Fibroblast of mammary gland (primary cell): ENCODE data around the gene ZNF439.
"Not testable (repeated sequence)": the region's sequence is repeated elsewhere in the genome, so short reads cannot be mapped to it uniquely, and the experiment has no call there.

Experiments used
- DNase-seq: peaks from one replicate; pipeline ENCODE4 v3.0.0-alpha.2; 2010; ENCODE audit warnings: low read depth
- H3K4me3 ChIP-seq: 2 replicates; pipeline ENCODE4 v1.5.1; 2011; ENCODE audit warnings: low read depth, mild to moderate bottlenecking, low read length, moderate library complexity; ENCODE audit not compliant: control insufficient read depth
- TF ChIP-seq, protein P1 (sequence below): conservative IDR thresholded peaks from 2 replicates; pipeline ENCODE4 v1.5.1; 2011; ENCODE audit warnings: low read depth, low read length, inconsistent platforms; ENCODE audit not compliant: control insufficient read depth, insufficient read depth

ZNF439 gene

DNA sequence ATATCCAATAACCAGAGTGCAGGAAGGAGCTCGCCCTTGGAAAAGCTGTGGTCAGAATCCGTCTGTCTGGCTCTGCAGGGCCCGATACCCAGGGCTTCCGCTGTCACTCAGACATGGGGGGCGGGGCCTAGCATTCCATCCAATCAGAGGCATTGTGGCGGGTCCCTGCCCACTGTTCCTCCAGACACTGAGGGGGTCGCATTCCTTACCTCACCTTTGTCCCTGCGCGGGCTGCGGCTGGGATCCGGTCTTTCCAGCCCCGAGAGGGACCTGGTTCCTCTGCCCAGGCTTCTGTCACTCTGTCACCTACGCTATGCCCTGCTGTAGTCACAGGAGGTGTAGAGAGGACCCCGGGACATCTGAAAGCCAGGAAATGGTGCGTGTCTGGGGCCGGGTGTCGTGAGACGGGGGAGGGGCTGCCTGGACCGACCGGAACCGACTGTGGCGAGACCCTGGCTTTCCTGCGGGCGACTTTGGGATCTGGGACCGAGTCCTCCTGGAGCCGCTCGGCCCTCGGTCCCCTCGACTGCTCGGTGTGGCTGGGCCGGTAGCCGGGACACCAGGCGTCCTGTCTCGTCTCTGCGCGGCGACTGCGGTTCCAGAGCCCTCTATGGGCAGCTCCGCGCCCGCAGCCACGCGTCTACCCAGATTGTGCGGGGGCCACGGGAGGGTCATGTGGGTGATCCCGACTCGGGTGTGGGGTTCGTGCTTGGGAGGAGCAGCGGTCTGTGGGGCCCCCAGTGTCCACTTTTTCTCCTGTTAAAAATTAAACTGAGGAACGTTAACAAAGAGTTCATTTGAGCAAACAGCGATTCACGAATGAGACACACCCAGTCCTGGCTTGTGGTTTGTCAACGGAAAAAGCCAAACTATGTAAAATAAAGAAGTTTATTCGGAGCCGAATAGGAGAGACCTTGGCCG is 39.3 kb downstream of the ZNF439 start, which contains the start of gene ZNF69:
ZNF69 (plus strand) TSS at position 172 of the 921 bp plus-strand sequence; CDS start at position 314, 142 bp downstream.
- DNase-seq, result peak; percentile 37
- TF ChIP-seq, protein P1, sequence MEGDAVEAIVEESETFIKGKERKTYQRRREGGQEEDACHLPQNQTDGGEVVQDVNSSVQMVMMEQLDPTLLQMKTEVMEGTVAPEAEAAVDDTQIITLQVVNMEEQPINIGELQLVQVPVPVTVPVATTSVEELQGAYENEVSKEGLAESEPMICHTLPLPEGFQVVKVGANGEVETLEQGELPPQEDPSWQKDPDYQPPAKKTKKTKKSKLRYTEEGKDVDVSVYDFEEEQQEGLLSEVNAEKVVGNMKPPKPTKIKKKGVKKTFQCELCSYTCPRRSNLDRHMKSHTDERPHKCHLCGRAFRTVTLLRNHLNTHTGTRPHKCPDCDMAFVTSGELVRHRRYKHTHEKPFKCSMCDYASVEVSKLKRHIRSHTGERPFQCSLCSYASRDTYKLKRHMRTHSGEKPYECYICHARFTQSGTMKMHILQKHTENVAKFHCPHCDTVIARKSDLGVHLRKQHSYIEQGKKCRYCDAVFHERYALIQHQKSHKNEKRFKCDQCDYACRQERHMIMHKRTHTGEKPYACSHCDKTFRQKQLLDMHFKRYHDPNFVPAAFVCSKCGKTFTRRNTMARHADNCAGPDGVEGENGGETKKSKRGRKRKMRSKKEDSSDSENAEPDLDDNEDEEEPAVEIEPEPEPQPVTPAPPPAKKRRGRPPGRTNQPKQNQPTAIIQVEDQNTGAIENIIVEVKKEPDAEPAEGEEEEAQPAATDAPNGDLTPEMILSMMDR, result no peak
- peak within 1 kb of the TSS; percentile 74 for H3K4me3 ChIP-seq

DNA sequence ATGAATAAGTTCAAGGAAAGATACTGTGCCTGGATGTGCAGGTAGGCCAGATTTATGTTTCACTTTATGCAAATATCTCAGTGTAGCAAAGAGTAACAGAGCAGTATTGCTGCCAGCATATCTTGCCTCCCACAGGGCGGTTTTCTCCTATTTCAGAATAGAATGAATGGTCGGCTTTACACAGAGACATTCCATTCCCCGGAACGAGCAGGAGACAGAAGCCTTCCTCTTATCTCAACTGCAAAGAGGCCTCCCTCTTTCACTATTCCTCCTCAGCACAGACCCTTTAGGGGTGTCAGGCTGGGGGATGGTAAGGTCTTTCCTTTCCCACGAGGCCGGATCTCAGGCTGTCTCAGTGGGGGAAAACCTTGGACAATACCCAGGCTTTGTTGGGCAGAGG is 41.4 kb downstream of the ZNF439 start:
- H3K4me3 ChIP-seq, DNase-seq: not testable (repeated sequence)

DNA sequence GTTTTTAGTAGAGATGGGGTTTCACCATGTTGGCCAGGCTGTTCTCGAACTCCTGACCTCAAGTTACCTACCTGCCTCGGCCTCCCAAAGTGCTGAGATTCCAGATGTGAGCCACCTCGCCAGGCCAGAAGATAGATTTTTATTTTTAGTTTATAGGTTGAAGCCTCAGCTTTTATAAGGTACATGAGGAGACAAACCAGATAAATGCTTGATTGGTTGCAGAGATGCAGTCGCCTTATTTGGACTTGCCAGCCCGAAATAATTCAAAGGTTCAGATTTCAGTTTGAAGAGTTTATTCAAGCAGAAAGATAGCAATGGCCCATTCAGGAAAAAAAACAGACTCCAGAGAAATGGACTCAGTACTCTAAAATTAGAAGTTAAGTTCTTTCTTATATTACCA is 42.1 kb downstream of the ZNF439 start:
- DNase-seq, result no peak
- TF ChIP-seq, protein P1, result no peak
- H3K4me3 ChIP-seq, result no peak overlapping the region

DNA sequence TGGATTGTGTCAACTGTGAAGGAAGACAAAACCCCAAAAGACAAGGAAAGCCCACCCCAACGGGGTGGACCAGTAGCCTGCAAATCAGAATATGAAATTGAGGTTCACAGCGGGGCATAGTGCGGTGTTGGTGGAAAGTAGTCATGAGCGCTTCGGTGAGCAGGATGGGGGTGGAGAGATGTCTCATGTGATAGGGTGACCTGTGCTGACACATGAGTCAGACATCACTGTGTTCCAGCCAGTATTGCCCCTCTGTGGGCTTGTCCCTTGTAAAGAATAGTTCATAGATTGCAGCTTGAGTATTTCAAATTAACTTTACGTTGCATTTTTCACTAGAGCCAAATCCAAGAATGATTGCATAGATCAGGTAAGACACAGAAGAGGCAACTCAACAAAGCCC is 46.3 kb downstream of the ZNF439 start:
- TF ChIP-seq, protein P1, result no peak
- DNase-seq, result no peak
- no peak overlapping the region for H3K4me3 ChIP-seq

DNA sequence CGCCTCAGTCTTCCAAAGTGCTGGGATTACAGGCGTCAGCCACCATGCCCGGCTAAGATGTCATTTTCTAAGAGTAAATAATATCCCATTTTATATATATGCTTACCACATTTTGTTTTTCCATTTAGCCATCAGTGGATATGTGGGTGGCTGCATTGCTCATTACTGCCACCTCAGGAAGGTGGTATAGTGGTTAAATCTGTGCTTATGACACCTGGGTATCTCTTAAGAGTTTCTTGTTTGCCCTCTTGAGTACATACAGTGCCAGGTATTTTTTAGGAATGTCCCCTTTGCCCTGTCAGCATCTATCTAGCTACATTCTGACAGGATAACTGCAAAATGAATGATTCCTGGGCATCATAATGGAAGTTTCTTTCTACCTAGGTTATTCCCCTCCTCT is 53.7 kb downstream of the ZNF439 start:
- TF ChIP-seq, protein P1, result no peak
- no peak overlapping the region for H3K4me3 ChIP-seq
- no peak for DNase-seq

DNA sequence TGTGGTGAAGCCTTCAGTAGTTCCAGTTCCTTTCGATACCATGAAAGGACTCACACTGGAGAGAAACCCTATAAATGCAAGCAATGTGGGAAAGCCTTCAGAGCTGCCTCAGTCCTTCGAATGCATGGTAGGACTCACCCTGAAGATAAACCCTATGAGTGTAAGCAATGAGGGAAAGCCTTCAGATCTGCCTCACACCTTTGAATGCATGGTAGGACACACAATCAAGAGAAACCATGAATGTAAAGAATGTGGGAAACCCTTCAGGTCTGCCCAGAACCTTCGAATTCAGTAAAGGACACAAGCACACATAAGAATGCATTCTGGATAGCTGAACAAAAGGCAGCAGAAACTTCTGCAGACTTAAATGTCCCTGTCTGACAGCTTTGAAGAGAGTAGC is 57.4 kb downstream of the ZNF439 start:
- DNase-seq, result no peak
- TF ChIP-seq, protein P1, result no peak
- H3K4me3 ChIP-seq, result no peak overlapping the region

DNA sequence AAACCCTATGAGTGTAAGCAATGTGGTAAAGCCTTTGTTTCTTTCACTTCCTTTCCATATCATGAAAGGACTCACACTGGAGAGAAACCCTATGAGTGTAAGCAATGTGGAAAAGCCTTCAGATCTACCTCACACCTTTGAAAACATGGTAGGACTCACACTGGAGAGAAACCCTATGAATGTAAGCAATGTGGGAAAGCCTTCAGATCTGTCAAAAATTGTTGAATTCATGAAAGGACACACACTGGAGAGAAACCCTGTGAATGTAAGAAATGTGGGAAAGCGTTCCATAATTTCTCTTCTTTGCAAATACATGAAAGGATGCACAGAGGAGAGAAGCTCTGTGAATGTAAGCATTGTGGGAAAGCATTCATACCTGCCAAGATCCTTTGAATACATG is 63.4 kb downstream of the ZNF439 start:
- H3K4me3 ChIP-seq, DNase-seq: not testable (repeated sequence)

DNA sequence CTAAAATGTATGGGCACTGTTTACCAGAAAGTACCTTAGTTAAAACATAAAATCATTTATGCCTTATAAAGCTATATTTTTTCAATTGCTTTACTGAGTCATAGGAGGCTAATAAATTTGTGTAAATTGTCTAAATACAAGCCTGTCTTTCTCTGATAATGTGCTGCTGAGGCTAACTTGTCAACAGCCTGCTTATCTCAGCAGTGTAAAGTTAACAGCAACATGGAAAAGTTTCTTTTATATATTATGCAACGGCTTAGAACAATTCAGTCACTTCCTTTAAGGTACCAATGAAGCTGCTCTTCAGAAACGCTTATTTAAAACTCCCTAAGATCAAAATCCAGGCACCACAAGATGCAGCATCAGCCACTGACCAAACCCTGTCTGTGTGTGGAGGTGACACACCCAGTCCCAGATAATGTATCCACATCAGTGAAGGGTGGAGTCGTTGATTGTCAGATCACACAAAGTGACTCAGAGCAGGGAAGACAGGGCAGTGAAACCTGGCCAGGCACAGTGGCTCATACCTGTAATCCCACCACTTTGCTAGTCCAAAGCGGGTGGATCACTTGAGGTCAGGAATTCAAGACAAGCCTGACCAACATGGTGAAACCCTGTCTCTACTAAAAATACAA is 66.0 kb downstream of the ZNF439 start:
- not testable (repeated sequence) for DNase-seq, H3K4me3 ChIP-seq
